GM12892 (cell line): ENCODE data around the gene ZNRF1.

Experiments
- POLR2A ChIP-seq: IDR thresholded peaks from 2 replicates; pipeline ENCODE4 v1.6.1; 2011; ENCODE audit warnings: low read depth, low read length, control low read depth
- POLR2AphosphoS5 ChIP-seq: IDR thresholded peaks from 2 replicates; pipeline ENCODE4 v1.6.1; 2011; ENCODE audit warnings: low read depth, low read length, control low read depth

GRCh38 chr16:75065521-75066149 is 66.8 kb downstream of the ZNRF1 start:
- TF ChIP-seq POLR2A (no peak), POLR2AphosphoS5 (no peak)
